CD4-positive, alpha-beta T cell (primary cell): Measurements from ENCODE around the gene LSM14A. TPM values are rescaled to one million over a fixed set of nuclear protein-coding genes. Genes with fewer than 3 reads are reported as not detected.
A peak's percentile ranks its signal among the peaks of the same experiment; 100 is the strongest.
"Not testable (repeated sequence)": the region's sequence is repeated elsewhere in the genome, so short reads cannot be mapped to it uniquely, and the experiment has no call there.

Source experiments
- ATAC-seq: fragments of 200-7000 bp; cut with Tn5 transposase; one replicate; pipeline ENCODE4 v1.10.0; 2022; ENCODE audit warnings: mild to moderate bottlenecking; ENCODE audit not compliant: poor library complexity
- CTCF ChIA-PET: fragments of 350-600 bp; sonication (Branson Sonifier 250); formaldehyde crosslinking; loops from one replicate; lab custom pipeline; 2021; ENCODE audit warnings: antibody characterized with exemption, inconsistent platforms; lab: Charles Lee
- POLR2A ChIA-PET: fragments of 350-600 bp; sonication (Branson Sonifier 250); formaldehyde crosslinking; loops from one replicate; lab custom pipeline; 2021; ENCODE audit warnings: antibody characterized with exemption, inconsistent platforms; lab: Charles Lee
- DNase-seq, 14 experiments: peaks; one replicate each; pipeline ENCODE4 v3.0.0-alpha.2; 2013 to 2020; ENCODE audit warnings: mixed read lengths in 2 of 14
- H3K27ac ChIP-seq, 2 donors: one replicate each; pipeline versions ENCODE4 v1.5.1 to v1.7.0; 2013; ENCODE audit warnings: low read length in 2 of 2, low read depth in 1 of 2, mild to moderate bottlenecking in 1 of 2
- H3K27me3 ChIP-seq, 2 experiments: 1 replicate in 1 of 2; 2 replicates in 1 of 2; pipeline versions ENCODE4 v1.6.1 to v1.7.0; 2013; ENCODE audit warnings: low read length in 2 of 2, control low read depth in 1 of 2, mild to moderate bottlenecking in 1 of 2, moderate library complexity in 1 of 2; ENCODE audit not compliant: insufficient read depth in 2 of 2, control insufficient read depth in 1 of 2
- H3K36me3 ChIP-seq: one replicate; pipeline ENCODE4 v1.6.1; 2013; ENCODE audit warnings: low read length, control low read depth; ENCODE audit not compliant: insufficient read depth
- H3K4me1 ChIP-seq: one replicate; pipeline ENCODE4 v1.6.1; 2013; ENCODE audit warnings: low read length, control low read depth; ENCODE audit not compliant: insufficient read depth
- H3K4me3 ChIP-seq: one replicate; pipeline ENCODE4 v1.5.1; 2013; ENCODE audit warnings: mild to moderate bottlenecking, low read length, moderate library complexity
- H3K9me3 ChIP-seq, 2 experiments: 1 replicate in 1 of 2; 2 replicates in 1 of 2; pipeline versions ENCODE4 v1.6.1 to v1.7.0; 2013; ENCODE audit warnings: low read length in 2 of 2, mild to moderate bottlenecking in 2 of 2, control low read depth in 1 of 2, moderate library complexity in 1 of 2; ENCODE audit not compliant: control insufficient read depth in 1 of 2, insufficient read depth in 1 of 2
- H3K27ac Mint-ChIP-seq: one replicate; pipeline ENCODE4 v1.8.0; 2020; ENCODE audit warnings: mixed read lengths
- H3K27me3 Mint-ChIP-seq: one replicate; pipeline ENCODE4 v1.8.0; 2021; ENCODE audit warnings: mixed read lengths
- H3K36me3 Mint-ChIP-seq: one replicate; pipeline ENCODE4 v1.8.0; 2021; ENCODE audit warnings: low read depth, mixed read lengths
- H3K4me1 Mint-ChIP-seq: one replicate; pipeline ENCODE4 v1.8.0; 2021; ENCODE audit warnings: low read depth, mixed read lengths
- H3K4me3 Mint-ChIP-seq: one replicate; pipeline ENCODE4 v1.8.0; 2020; ENCODE audit warnings: mild to moderate bottlenecking, mixed read lengths
- H3K9me3 Mint-ChIP-seq: one replicate; pipeline ENCODE4 v1.8.0; 2020; ENCODE audit warnings: mixed read lengths
- intact Hi-C, 2 experiments: fragments of 100-400 bp; cut with DNase I in 1 of 2; cut with micrococcal nuclease in 1 of 2; formaldehyde crosslinking; loops; one replicate each; pipeline versions ENCODE4 v1.15.1 to v1.9.0; 2023 to 2025; cut with DNase I, micrococcal nuclease
- total RNA-seq, 174 experiments: library from RNA in 2 of 174; stranded (reverse) in 2 of 174; gene quantifications; one replicate each; pipeline ENCODE4 v1.2.3 and lab custom pipeline; 2021 to 2026
- TF ChIP-seq, protein P1 (sequence below): fragments of 200-600 bp; IDR thresholded peaks from one replicate; pipeline ENCODE4 v1.8.0; 2022; ENCODE audit warnings: antibody characterized with exemption, mild to moderate bottlenecking

The LSM14A gene
- total RNA-seq, 2 experiments from 2014 or later = 210 to 217 TPM

DNA sequence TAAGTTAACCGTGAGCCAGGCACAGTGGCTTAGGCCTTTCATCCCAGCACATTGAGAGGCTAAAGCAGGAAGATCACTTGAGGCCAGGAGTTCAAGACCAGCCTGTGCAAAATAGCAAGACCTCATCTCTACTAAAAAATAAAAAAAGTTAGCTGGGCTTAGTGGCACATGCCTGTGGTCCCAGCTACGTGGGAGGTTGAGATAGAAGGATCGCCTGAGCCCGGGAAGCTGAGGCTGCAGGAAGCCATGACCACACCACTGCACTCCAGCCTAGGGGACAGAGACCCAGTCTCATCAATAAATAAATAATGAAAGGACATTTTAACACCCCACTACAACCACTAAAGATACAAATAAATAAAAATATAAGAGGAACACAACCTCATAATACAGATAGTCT lies 21.6 kb downstream of the LSM14A start:
- Histone ChIP-seq H3K36me3 (peaks cover 46% of the 10 kb centered on the region), H3K4me3 (no peak overlapping the region), H3K27me3 (no peaks in the 10 kb centered on the region), H3K4me1 (no peaks in the 10 kb centered on the region), H3K27ac (no peak overlapping the region), H3K9me3 (no peaks in the 10 kb centered on the region)
- CTCF ChIA-PET = interaction anchor here (1.3 to 1.6 kb wide), 3 partner anchors 11 to 152 kb away, joined by 3 to 5 read pairs (median 4); no protein-coding TSS in a partner anchor
- Mint-ChIP-seq H3K4me1 (peaks cover 43% of the 10 kb centered on the region), H3K27ac (peak overlapping the region; percentile 50), H3K27me3 (no peaks in the 10 kb centered on the region), H3K9me3 (no peaks in the 10 kb centered on the region), H3K36me3 (peaks cover 57% of the 10 kb centered on the region), H3K4me3 (no peak overlapping the region)
- POLR2A ChIA-PET = no interaction called here
- TF ChIP-seq, protein P1, sequence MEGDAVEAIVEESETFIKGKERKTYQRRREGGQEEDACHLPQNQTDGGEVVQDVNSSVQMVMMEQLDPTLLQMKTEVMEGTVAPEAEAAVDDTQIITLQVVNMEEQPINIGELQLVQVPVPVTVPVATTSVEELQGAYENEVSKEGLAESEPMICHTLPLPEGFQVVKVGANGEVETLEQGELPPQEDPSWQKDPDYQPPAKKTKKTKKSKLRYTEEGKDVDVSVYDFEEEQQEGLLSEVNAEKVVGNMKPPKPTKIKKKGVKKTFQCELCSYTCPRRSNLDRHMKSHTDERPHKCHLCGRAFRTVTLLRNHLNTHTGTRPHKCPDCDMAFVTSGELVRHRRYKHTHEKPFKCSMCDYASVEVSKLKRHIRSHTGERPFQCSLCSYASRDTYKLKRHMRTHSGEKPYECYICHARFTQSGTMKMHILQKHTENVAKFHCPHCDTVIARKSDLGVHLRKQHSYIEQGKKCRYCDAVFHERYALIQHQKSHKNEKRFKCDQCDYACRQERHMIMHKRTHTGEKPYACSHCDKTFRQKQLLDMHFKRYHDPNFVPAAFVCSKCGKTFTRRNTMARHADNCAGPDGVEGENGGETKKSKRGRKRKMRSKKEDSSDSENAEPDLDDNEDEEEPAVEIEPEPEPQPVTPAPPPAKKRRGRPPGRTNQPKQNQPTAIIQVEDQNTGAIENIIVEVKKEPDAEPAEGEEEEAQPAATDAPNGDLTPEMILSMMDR = no peak
- intact Hi-C loops = no loop called here
- ATAC-seq (no peak), DNase-seq (no peak)

DNA sequence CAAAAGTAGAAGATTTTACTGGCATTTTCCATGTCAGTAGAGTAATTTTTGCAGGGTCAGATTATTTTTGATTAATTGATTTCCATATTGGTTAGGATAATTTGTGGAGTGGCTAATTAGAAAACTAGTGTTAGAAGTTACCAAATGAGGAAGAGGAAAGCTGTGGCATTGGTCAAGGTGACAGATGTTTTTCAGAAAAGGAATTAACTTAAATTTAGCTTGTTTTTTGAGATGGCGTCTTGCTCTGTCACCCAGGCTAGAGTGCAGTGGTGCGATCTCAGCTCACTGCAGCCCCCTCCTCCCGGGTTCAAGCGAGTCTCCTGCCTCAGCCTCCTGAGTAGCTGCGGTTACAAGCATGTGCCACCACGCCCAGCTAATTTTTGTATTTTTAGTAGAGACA lies 28.8 kb downstream of the LSM14A start:
- CTCF ChIA-PET = no interaction called here
- no peak overlapping the region for H3K4me3 ChIP-seq
- Mint-ChIP-seq H3K27ac (no peak overlapping the region), H3K36me3 (peaks cover 67% of the 10 kb centered on the region), H3K4me3 (no peak overlapping the region), H3K4me1 (peaks cover 3% of the 10 kb centered on the region), H3K9me3 (no peaks in the 10 kb centered on the region), H3K27me3 (no peaks in the 10 kb centered on the region)
- ATAC-seq (no peak), DNase-seq (no peak)
- H3K27me3 ChIP-seq = no peaks in the 10 kb centered on the region
- H3K27ac ChIP-seq = no peak overlapping the region
- H3K9me3 ChIP-seq = no peaks in the 10 kb centered on the region
- POLR2A ChIA-PET = no interaction called here
- TF ChIP-seq, protein P1 = no peak
- H3K36me3 ChIP-seq = peaks cover 63% of the 10 kb centered on the region
- intact Hi-C loops = no loop called here
- no peaks in the 10 kb centered on the region for H3K4me1 ChIP-seq

DNA sequence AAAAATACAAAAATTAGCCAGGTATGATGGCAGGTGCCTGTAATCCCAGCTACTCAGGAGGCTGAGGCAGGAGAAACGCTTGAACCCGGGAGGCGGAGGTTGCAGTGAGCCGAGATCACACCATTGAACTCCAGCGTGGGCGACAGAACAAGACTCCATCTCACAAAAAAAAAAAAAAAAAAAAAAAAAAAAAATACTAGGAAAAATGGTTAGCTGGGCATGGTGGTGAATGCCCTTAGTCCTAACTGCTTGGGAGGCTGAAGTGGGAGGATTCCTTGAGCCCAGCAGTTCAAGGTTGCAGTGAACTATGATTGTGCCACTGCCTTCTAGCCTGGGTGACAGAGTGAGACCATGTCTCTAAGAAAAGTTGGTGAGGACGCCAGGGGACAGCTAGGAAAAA lies 33.0 kb downstream of the LSM14A start:
- H3K9me3 Mint-ChIP-seq, ATAC-seq, H3K4me3 ChIP-seq, H3K9me3 ChIP-seq, H3K27ac Mint-ChIP-seq, intact Hi-C loops, POLR2A ChIA-PET, DNase-seq, H3K4me3 Mint-ChIP-seq, H3K27ac ChIP-seq, H3K27me3 Mint-ChIP-seq, H3K4me1 ChIP-seq, H3K27me3 ChIP-seq: not testable (repeated sequence)
- peaks cover 54% of the 10 kb centered on the region for H3K36me3 ChIP-seq
- Mint-ChIP-seq H3K36me3 (peaks cover 74% of the 10 kb centered on the region), H3K4me1 (peaks cover 19% of the 10 kb centered on the region)
- CTCF ChIA-PET = interaction anchor here (0.8 to 0.9 kb wide), 2 partner anchors 11 to 105 kb away, joined by 4 to 5 read pairs; no protein-coding TSS in a partner anchor

DNA sequence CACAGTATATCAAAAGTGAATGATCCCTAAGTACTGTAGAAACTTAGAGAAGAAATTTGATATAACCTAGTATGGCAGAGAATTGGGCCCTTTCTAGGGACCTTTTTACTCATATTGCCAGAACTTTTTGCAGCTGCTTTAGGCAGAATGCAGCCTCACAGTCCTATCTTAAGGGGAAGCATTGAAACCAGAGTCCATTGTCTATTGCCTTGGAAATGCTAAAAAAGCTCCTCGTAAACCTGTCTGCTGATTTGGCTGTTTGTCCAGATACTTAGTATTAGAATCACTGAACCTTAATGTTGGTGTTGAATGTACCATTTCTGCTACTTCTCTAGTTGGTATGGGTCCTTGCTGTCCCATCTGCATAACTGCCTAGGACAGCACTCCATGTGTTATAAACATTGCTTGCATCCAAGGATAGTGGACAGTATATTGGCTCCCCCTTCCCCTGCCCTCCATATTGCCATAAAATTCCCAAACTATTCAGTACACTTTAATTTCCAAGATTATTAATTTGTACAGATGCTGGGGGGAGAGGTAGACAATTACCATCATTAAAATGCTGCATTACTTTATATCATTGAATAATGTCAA lies 36.1 kb downstream of the LSM14A start:
- DNase-seq (no peak), ATAC-seq (no peak)
- Histone ChIP-seq H3K36me3 (peaks cover 57% of the 10 kb centered on the region), H3K9me3 (no peaks in the 10 kb centered on the region), H3K27ac (no peak overlapping the region), H3K4me3 (no peak overlapping the region), H3K4me1 (no peaks in the 10 kb centered on the region), H3K27me3 (no peaks in the 10 kb centered on the region)
- Mint-ChIP-seq H3K36me3 (peaks cover 82% of the 10 kb centered on the region), H3K27me3 (no peaks in the 10 kb centered on the region), H3K4me1 (peaks cover 19% of the 10 kb centered on the region), H3K4me3 (no peak overlapping the region), H3K27ac (no peak overlapping the region), H3K9me3 (no peaks in the 10 kb centered on the region)
- intact Hi-C loops = no loop called here
- ChIA-PET POLR2A (interaction anchor here (0.9 to 1.0 kb wide), 2 partner anchors 22 to 36 kb away, joined by 3 read pairs; partner anchors contain the start of gene LSM14A), CTCF (no interaction called here)
- TF ChIP-seq, protein P1 = no peak
